Hematopoietic multipotent progenitor cell treated with erythropoietin and hydrocortisone succinate and interleukin-3 and kit ligand, for 4 days (in vitro differentiated cells): Measurements from ENCODE around the gene NDUFAF4.
"Not testable (repeated sequence)": the region's sequence is repeated elsewhere in the genome, so short reads cannot be mapped to it uniquely, and the experiment has no call there.

Source experiments
- DNase-seq: peaks from one replicate; pipeline ENCODE4 v3.0.0-alpha.2; 2015

Gene NDUFAF4

GRCh38 chr6:96898241-96898851, 655 bp upstream of the NDUFAF4 start:
- DNase-seq: peak; percentile 58

- peak; percentile 54 for DNase-seq
Measured at GRCh38 chr6:96889146-96889545, 8.5 kb downstream of the NDUFAF4 start.

GRCh38 chr6:96888745-96889144, 8.9 kb downstream of the NDUFAF4 start:
- no peak for DNase-seq

- DNase-seq: no peak
Measured at GRCh38 chr6:96886519-96886918, 11.2 kb downstream of the NDUFAF4 start.

GRCh38 chr6:96885187-96885631, 12.5 kb downstream of the NDUFAF4 start:
- DNase-seq: not testable (repeated sequence)

- no peak for DNase-seq
Measured at GRCh38 chr6:96878143-96878542, 19.5 kb downstream of the NDUFAF4 start.

- DNase-seq: no peak
Measured at GRCh38 chr6:96876886-96877545, 20.7 kb downstream of the NDUFAF4 start.

- DNase-seq: no peak
Measured at GRCh38 chr6:96872976-96873375, 24.7 kb downstream of the NDUFAF4 start.

- no peak for DNase-seq
Measured at GRCh38 chr6:96865055-96865405, 32.7 kb downstream of the NDUFAF4 start.

- no peak for DNase-seq
Measured at GRCh38 chr6:96864216-96865054, 33.3 kb downstream of the NDUFAF4 start.

- no peak for DNase-seq
Measured at GRCh38 chr6:96862560-96862959, 35.1 kb downstream of the NDUFAF4 start.

- DNase-seq: no peak
Measured at GRCh38 chr6:96861588-96861987, 36.1 kb downstream of the NDUFAF4 start.

GRCh38 chr6:96856856-96857255, 40.8 kb downstream of the NDUFAF4 start:
- DNase-seq: no peak

- no peak for DNase-seq
Measured at GRCh38 chr6:96853083-96853482, 44.6 kb downstream of the NDUFAF4 start.

GRCh38 chr6:96852605-96853004, 45.1 kb downstream of the NDUFAF4 start:
- no peak for DNase-seq

- DNase-seq: no peak
Measured at GRCh38 chr6:96851858-96852257, 45.8 kb downstream of the NDUFAF4 start.

- DNase-seq: no peak
Measured at GRCh38 chr6:96849615-96850014, 48.1 kb downstream of the NDUFAF4 start.

GRCh38 chr6:96844530-96844929, 53.2 kb downstream of the NDUFAF4 start:
- DNase-seq: no peak

- no peak for DNase-seq
Measured at GRCh38 chr6:96841345-96841744, 56.3 kb downstream of the NDUFAF4 start.
